ENCODE results near the gene PNPLA1. TPM values are rescaled to one million over a fixed set of nuclear protein-coding genes. Genes with fewer than 3 reads are reported as not detected.

Gene PNPLA1
- 2.4 TPM for total RNA-seq (2013)
- 1 to 10 TPM; 3.5 to 3.9 (median 3.8) TPM for polyA plus RNA-seq
- polyA minus RNA-seq = 3.0 and 5.1 TPM in 2 replicates
- total RNA-seq = 4.9 to 21.8 (median 13.6) reads per million in 11 experiments

- no peak within 1 kb of the TSS for H3K9ac ChIP-seq (ENCODE audit: insufficient read depth, low read length, poor library complexity, severe bottlenecking)
- H4K20me1 ChIP-seq (ENCODE audit: insufficient read depth, low read length) = no peaks in the 10 kb centered on the region
- H3K36me3 ChIP-seq (replicated peaks in 1 of 2; ENCODE audit: control insufficient read depth in 1 of 2, insufficient read depth in 2 of 2, low read length in 2 of 2) = no peaks in the 10 kb centered on the region
- no peaks in the 10 kb centered on the region for H3K36me3 Mint-ChIP-seq
- no peak within 1 kb of the TSS for H3K4me3 ChIP-seq (replicated peaks in 1 of 3; ENCODE audit: low read depth in 2 of 3, low read length in 3 of 3)
- intact Hi-C loops (cut with micrococcal nuclease) = no loop called here
- H3K27me3 ChIP-seq (ENCODE audit: control insufficient read depth in 2 of 2, insufficient read depth in 2 of 2, low read length in 2 of 2) = no peaks in the 10 kb centered on the region
- H3K27ac ChIP-seq (ENCODE audit: low read depth in 1 of 2, low read length in 2 of 2) = no peak within 1 kb of the TSS
- H3K4me1 ChIP-seq (ENCODE audit: control insufficient read depth in 1 of 2, insufficient read depth in 2 of 2, low read length in 2 of 2) = peaks cover 3 to 8% of the 10 kb centered on the region in 2 donors
- TF ChIP-seq, protein P1, sequence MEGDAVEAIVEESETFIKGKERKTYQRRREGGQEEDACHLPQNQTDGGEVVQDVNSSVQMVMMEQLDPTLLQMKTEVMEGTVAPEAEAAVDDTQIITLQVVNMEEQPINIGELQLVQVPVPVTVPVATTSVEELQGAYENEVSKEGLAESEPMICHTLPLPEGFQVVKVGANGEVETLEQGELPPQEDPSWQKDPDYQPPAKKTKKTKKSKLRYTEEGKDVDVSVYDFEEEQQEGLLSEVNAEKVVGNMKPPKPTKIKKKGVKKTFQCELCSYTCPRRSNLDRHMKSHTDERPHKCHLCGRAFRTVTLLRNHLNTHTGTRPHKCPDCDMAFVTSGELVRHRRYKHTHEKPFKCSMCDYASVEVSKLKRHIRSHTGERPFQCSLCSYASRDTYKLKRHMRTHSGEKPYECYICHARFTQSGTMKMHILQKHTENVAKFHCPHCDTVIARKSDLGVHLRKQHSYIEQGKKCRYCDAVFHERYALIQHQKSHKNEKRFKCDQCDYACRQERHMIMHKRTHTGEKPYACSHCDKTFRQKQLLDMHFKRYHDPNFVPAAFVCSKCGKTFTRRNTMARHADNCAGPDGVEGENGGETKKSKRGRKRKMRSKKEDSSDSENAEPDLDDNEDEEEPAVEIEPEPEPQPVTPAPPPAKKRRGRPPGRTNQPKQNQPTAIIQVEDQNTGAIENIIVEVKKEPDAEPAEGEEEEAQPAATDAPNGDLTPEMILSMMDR (IDR thresholded peaks at IDR 0.05) = no peak
- no peak within 1 kb of the TSS for H3K4me2 ChIP-seq (replicated peaks; ENCODE audit: extremely low read depth, low read length, poor library complexity, severe bottlenecking)
- 84% methylated on average over 25 of the region's 32 CpGs for WGBS (ENCODE audit: insufficient coverage)
- no peak within 1 kb of the TSS for H3K4me3 Mint-ChIP-seq
- H3K27me3 Mint-ChIP-seq (ENCODE audit: low read depth in 3 of 3) = peaks cover 0 to 7% (median 6%) of the 10 kb centered on the region in 3 donors
- peaks cover 11% of the 10 kb centered on the region for H3K4me1 Mint-ChIP-seq
- H3K79me2 ChIP-seq (ENCODE audit: insufficient read depth, low read length) = no peaks in the 10 kb centered on the region
- peaks cover 0 to 13% (median 12%) of the 10 kb centered on the region in 7 donors for H3K9me3 Mint-ChIP-seq
- peaks cover 12 to 14% of the 10 kb centered on the region in 2 donors for H3K9me3 ChIP-seq (replicated peaks in 1 of 2; ENCODE audit: control insufficient read depth in 1 of 2, insufficient read depth in 1 of 2, low read length in 2 of 2)
- no peak for DNase-seq
- peak within 1 kb of the TSS in 2 of 7 donors; percentile 4 to 6 for H3K27ac Mint-ChIP-seq
- no peak within 1 kb of the TSS for H2AFZ ChIP-seq (ENCODE audit: insufficient read depth, low read depth, low read length, poor library complexity, severe bottlenecking)
Measured at GRCh38 chr6:36269834-36270705, at the start of gene PNPLA1. Gene PNPLA1, plus strand, starts transcription at chr6:36270060. Its CDS starts 400 bp downstream, at chr6:36270460.

DNA sequence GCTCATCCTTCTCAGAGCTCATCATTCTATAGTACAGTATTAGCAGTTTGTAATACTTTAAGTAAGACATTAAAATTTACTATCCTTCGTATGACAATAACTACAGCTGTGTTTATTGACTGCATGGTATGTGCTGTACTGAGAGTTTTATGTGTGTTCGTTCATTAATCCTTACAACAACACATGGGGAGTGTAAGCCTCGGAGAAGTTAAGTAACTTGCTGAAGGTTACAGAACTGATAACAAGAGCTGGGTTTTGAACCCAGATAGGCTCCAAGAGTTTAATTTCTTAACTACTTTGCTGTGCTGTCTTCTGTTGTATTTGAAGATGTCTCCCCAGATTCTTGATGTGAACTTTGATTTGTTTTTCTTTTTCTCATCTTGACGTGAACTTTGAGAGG lies 49.6 kb upstream of the PNPLA1 start:
- Mint-ChIP-seq H3K9me3 (no peaks in the 10 kb centered on the region), H3K27ac (no peak overlapping the region), H3K36me3 (peaks cover 66 to 75% of the 10 kb centered on the region in 2 donors), H3K4me3 (no peak overlapping the region), H3K4me1 (peaks cover 47% of the 10 kb centered on the region), H3K27me3 (ENCODE audit: low read depth in 3 of 3) (peaks cover 0 to 1% (median 0%) of the 10 kb centered on the region in 3 donors)
- H3K27ac ChIP-seq (ENCODE audit: low read depth in 1 of 2, low read length in 2 of 2) = no peak overlapping the region
- H3K36me3 ChIP-seq (replicated peaks in 1 of 2; ENCODE audit: control insufficient read depth in 1 of 2, insufficient read depth in 2 of 2, low read length in 2 of 2) = peaks cover 38 to 66% of the 10 kb centered on the region in 2 donors
- H3K4me1 ChIP-seq (ENCODE audit: control insufficient read depth in 1 of 2, insufficient read depth in 2 of 2, low read length in 2 of 2) = peaks cover 37 to 43% of the 10 kb centered on the region in 2 donors
- DNase-seq = no peak
- H2AFZ ChIP-seq (ENCODE audit: insufficient read depth, low read depth, low read length, poor library complexity, severe bottlenecking) = no peak overlapping the region
- H3K9ac ChIP-seq (ENCODE audit: insufficient read depth, low read length, poor library complexity, severe bottlenecking) = no peak overlapping the region
- intact Hi-C loops (cut with micrococcal nuclease) = no loop called here
- H4K20me1 ChIP-seq (ENCODE audit: insufficient read depth, low read length) = no peaks in the 10 kb centered on the region
- H3K27me3 ChIP-seq (ENCODE audit: control insufficient read depth in 2 of 2, insufficient read depth in 2 of 2, low read length in 2 of 2) = no peaks in the 10 kb centered on the region
- no peaks in the 10 kb centered on the region for H3K9me3 ChIP-seq (replicated peaks in 1 of 2; ENCODE audit: control insufficient read depth in 1 of 2, insufficient read depth in 1 of 2, low read length in 2 of 2)
- H3K4me2 ChIP-seq (replicated peaks; ENCODE audit: extremely low read depth, low read length, poor library complexity, severe bottlenecking) = no peak overlapping the region
- no peak overlapping the region for H3K4me3 ChIP-seq (replicated peaks in 1 of 3; ENCODE audit: low read depth in 2 of 3, low read length in 3 of 3)
- TF ChIP-seq, protein P1 (IDR thresholded peaks at IDR 0.05) = no peak
- H3K79me2 ChIP-seq (ENCODE audit: insufficient read depth, low read length) = no peaks in the 10 kb centered on the region
- WGBS (ENCODE audit: insufficient coverage) = no CpG with 5 or more reads among the region's 4 CpGs

Measured in CD14-positive monocyte (primary cell).